GM19468 (cell line): Measurements from ENCODE around the gene BCL6.

Source experiments
- ATAC-seq: cut with Tn5 transposase; IDR thresholded peaks from one replicate; pipeline ENCODE4 v1.9.1; 2021; ENCODE audit warnings: mild to moderate bottlenecking, moderate library complexity, moderate number of reproducible peaks; ENCODE audit not compliant: unreplicated experiment; ENCODE audit errors: extremely low read depth

The BCL6 gene

DNA sequence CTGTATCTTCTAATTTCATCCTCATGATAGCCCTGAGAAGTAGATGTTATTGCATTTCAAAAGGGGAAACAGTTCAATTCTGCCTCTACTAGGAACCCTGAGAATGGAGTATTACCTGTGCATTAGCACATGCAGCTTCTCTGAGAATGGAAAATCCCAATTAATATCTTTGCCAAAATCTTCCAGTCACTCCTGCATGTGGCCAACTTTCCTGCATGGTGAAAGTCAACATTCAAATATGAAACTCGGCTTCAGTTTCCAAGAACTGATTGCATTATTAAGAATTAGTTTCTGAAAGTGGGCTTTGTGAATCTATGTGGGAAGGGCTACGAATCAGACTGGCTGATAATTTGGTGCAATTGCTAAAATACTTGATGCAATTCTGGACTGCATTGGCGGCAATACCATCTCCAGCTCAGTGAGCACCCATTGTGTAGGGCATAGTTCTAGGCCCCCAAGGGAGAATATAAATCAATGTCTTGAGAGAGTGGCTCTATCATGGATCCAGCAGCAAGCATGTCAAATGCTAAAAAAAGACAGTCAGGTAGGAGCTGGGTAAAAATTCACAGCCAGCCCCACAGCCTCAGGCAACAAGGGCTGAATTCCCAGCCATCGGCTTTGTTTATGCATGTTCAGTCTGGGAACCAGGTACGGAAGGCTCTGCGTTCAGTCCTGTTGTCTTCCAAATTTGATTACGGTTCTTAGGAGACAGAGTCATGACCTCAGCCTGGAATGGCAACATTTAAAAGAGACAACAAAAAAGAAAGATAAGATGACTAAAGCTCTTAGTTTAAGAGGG lies 18.8 kb upstream of the BCL6 start:
- ATAC-seq: no peak

DNA sequence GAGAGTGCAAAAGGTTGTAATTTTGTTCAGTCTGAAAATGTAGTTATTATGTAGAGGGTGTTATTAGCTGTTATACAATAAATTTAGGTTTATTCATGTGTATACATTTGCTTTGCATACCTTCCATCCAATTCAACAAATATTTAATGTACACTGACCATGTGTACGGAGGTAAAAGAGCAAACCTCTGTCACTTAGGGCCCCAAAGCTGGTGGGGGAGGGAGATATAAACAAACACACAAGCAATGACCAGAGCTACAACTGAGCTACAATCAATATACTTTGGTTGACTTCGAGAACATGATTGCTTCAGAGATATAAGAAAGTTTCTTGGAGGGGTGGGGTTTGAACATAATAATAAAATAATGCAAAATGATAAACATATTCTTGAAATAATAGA lies 17.5 kb upstream of the BCL6 start:
- ATAC-seq: no peak

DNA sequence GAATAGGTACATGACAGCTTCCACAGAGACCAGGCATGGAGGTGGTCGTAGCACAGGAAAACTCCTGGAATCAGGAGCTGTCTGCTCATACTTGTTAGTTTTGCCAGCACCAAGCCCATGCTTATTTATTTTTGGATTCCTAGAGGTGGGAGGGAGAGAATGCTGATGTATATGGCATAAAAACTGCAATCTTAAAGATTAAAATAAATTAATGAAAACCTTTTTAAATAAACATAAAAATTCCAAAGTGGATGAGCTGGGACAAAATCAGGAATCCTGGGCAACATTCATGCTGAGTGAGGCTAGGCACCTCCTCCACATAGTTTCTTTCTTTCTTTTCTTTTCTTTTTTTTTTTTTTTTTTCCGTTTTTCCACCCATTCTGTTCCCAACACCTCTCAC lies 14.3 kb upstream of the BCL6 start:
- ATAC-seq: no peak

DNA sequence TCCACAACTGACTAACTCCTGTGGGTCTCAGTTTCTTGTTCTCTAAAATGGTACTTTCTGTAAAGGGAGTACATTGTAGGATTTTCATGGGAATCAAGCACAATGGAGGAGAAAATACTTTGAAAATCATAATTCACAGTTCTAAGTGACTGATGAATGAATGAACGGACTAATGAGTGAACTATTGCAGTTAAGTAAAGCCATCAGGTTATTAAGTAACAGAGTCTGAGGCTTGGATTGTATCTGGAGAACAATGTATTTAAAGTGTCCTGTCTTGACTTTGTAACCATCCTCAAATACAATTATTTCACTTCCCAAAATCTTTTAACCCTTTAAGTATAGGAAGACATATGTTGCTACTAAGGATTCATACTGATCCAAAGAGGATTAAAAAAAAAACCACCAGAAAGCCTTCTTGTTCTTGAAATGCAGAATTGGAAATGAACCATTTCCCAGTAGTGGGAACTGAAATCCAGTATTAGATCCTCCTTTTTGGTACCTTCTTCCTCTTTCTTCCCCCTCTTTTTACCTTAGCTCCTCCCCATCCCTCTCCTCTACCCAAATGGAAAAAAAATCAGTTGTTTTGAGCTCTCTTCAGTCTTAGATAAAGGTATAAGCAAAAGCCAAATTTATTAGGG lies 13.2 kb upstream of the BCL6 start:
- no peak for ATAC-seq

GRCh38 chr3:187753516-187753915 lies 8.2 kb upstream of the BCL6 start:
- ATAC-seq: no peak

DNA sequence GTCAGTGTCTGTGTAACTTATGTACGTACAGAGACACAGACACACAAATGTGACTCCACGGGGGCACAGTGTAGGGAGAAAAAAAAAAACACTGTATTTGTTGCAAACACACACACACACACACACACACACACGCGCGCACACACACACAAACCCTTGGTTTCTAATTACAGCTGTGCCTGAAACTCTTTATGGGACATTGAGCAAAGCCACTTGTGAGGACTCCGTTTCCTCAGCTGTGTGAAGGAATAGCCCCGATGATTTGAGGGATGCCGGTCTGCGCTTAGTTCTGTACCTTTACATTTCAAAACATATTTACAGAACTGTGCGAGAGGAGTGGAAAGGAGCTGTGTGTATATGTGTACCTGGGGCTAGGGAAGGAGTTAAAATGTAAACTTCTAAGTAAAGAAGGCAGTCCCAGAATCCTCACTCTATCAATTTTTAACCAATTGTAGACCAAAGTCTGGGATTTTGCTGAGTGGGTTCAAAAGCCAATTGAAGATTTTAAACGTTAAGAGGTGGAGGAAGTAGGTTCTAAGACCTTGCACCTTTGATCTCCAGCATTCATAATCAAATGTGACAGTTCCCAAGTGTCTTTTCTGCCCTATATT lies 5.3 kb upstream of the BCL6 start:
- ATAC-seq: no peak

GRCh38 chr3:187750006-187750512 lies 4.8 kb upstream of the BCL6 start:
- no peak for ATAC-seq

- peak; percentile 38 for ATAC-seq
Observed at GRCh38 chr3:187748050-187748481, 2.8 kb upstream of the BCL6 start.

GRCh38 chr3:187747506-187747905 lies 2.2 kb upstream of the BCL6 start:
- no peak for ATAC-seq

GRCh38 chr3:187746442-187747281 lies 1.4 kb upstream of the BCL6 start:
- no peak for ATAC-seq

GRCh38 chr3:187746059-187746441 lies 782 bp upstream of the BCL6 start:
- no peak for ATAC-seq

DNA sequence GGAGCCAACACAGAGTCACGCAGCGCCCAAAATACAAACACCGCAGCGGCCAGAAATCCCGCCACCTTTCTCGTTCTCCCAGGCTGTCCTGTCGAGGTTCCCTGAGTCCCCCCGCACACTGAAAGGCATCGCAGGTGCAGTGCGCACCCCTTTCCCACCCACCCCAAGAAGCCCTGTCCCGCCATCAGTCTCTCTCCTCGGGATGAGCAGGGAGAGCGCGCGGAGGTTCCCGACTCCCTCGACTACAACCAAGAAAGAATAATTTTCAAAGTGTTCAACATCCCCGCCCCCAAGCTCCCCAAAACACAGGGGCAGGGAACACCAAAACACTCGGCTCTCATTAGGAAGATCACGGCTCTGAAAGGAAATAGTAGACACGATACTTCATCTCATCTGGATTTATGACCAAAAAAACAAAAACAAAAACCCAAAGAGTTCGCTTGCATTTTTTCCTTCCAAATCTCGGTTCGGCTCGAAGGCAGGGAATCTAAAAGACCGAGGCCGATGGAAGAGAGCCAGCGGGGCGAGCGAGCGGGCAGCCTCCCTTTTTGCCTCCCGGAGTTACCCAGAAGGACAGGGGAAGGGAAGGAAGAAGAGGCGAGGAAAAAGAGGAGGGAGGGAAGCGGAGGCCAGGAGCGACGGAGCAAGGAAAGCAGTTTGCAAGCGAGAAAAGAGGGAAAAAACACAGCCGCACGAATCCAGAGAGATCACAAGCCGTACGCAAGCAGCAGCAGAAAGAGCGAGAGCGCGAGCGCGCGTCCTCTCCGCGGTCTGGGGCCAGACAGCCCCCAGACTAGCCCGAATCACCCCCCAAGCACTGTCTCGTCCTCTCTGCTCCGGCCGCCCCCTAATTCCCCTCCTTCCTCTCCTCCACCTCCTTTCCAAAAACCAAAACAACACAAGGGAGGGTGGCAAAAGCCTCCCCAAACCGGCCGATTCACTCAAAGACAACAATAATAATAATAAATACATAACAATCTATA lies 808 bp downstream of the BCL6 start:
- ATAC-seq: no peak

GRCh38 chr3:187743195-187744141 lies 1.8 kb downstream of the BCL6 start:
- no peak for ATAC-seq

GRCh38 chr3:187742351-187743171 lies 2.7 kb downstream of the BCL6 start:
- ATAC-seq: no peak

- ATAC-seq: no peak
Observed at GRCh38 chr3:187741403-187742350, 3.6 kb downstream of the BCL6 start.
